K562 (cell line): ENCODE data around the gene RAD52. TPM values are rescaled to one million over a fixed set of nuclear protein-coding genes. Genes with fewer than 3 reads are reported as not detected.

Experiments
- ATAC-seq: fragments of 200-7000 bp; cut with Tn5 transposase; 3 replicates; pipeline ENCODE4 v1.9.1; 2020; ENCODE audit warnings: moderate library complexity
- BruUV-seq: library from RNA; stranded (reverse); fragments of 400-500 nt; replicated peaks from 2 replicates; lab custom pipeline; 2021; lab: Mats Ljungman, UMichigan
- CTCF ChIA-PET: fragments of 300-600 bp; formaldehyde crosslinking; extraction: SDS; loops from one replicate; lab custom pipeline; 2021; ENCODE audit warnings: low intra/inter-chr PET ratio; lab: Yijun Ruan, JAX
- POLR2A ChIA-PET: fragments of 300-600, 350-650 bp; sonication (Branson Sonifier 250); formaldehyde crosslinking; extraction: SDS; loops from one replicate; lab custom pipeline; 2021; ENCODE audit warnings: antibody characterized with exemption, inconsistent platforms; lab: Yijun Ruan, JAX
- DNase-seq, 4 experiments: peaks; one replicate each; pipeline versions ENCODE4 v3.0.0 to v3.0.0-alpha.2; 2011 to 2018; ENCODE audit warnings: low spot score in 3 of 4, mixed read lengths in 3 of 4; ENCODE audit errors: extremely low read depth in 1 of 4
- FAIRE-seq: peaks from 2 replicates; lab custom pipeline; 2011; peaks lifted over from hg19 to GRCh38; lab: Jason Lieb, UNC
- H2AFZ ChIP-seq: 2 replicates; pipeline ENCODE4 v1.6.0; 2011; ENCODE audit warnings: low read depth, low read length, control low read depth, inconsistent platforms
- H3K27ac ChIP-seq: fragments of 200-600 bp; 3 replicates; pipeline ENCODE4 v1.8.0; 2011; ENCODE audit warnings: low read depth, mild to moderate bottlenecking, control low read depth, inconsistent platforms, low read length, moderate library complexity, mixed read lengths; ENCODE audit errors: extremely low read depth
- H3K27me3 ChIP-seq, 2 experiments: fragments of 300-600 bp in 1 of 2; 2 replicates in 1 of 2; 3 replicates in 1 of 2; pipeline versions ENCODE4 v1.6.0 to v1.8.0; 2011; ENCODE audit warnings: inconsistent platforms in 2 of 2, low read length in 2 of 2, mild to moderate bottlenecking in 1 of 2, mixed read lengths in 1 of 2, moderate library complexity in 1 of 2; ENCODE audit not compliant: control insufficient read depth in 2 of 2, insufficient read depth in 2 of 2
- H3K36me3 ChIP-seq: fragments of 300-600 bp; 3 replicates; pipeline ENCODE4 v1.8.0; 2011; ENCODE audit warnings: mild to moderate bottlenecking, low read length, inconsistent platforms; ENCODE audit not compliant: control insufficient read depth, insufficient read depth
- H3K4me1 ChIP-seq, 2 experiments: fragments of 200-600 bp in 1 of 2; replicated peaks in 1 of 2; 2 replicates in 1 of 2; 3 replicates in 1 of 2; pipeline versions ENCODE4 v1.5.1 to v1.8.0; 2011; ENCODE audit warnings: inconsistent platforms in 2 of 2, low read length in 2 of 2, mild to moderate bottlenecking in 1 of 2, mixed read lengths in 1 of 2, moderate library complexity in 1 of 2; ENCODE audit not compliant: control insufficient read depth in 2 of 2, insufficient read depth in 2 of 2
- H3K4me2 ChIP-seq: 2 replicates; pipeline ENCODE4 v1.6.1; 2011; ENCODE audit warnings: low read length, control low read depth, inconsistent platforms, mixed read lengths; ENCODE audit not compliant: insufficient read depth
- H3K4me3 ChIP-seq: fragments of 200-600 bp; sonication (generic), shearing (Covaris generic); 2 replicates; pipeline ENCODE4 v1.5.1; 2016; ENCODE audit warnings: control low read depth, inconsistent platforms
- H3K79me2 ChIP-seq: fragments of 200-600 bp; 3 replicates; pipeline ENCODE4 v1.8.0; 2011; ENCODE audit warnings: low read length, inconsistent platforms; ENCODE audit not compliant: control insufficient read depth, insufficient read depth
- H3K9ac ChIP-seq, 2 experiments: 2 replicates each; pipeline versions ENCODE4 v1.6.0 to v1.6.1; 2011; ENCODE audit warnings: low read depth in 2 of 2, low read length in 2 of 2, control low read depth in 1 of 2, inconsistent platforms in 1 of 2, mild to moderate bottlenecking in 1 of 2, mixed read lengths in 1 of 2; ENCODE audit not compliant: insufficient read depth in 1 of 2
- H3K9me1 ChIP-seq: one replicate; pipeline ENCODE4 v1.6.0; 2011; ENCODE audit warnings: inconsistent platforms, mild to moderate bottlenecking, low read length, moderate library complexity; ENCODE audit not compliant: control insufficient read depth, insufficient read depth
- H3K9me3 ChIP-seq: replicated peaks from 2 replicates; pipeline ENCODE4 v1.5.1; 2011; ENCODE audit warnings: low read depth, low read length, inconsistent platforms; ENCODE audit not compliant: control insufficient read depth, insufficient read depth
- H4K20me1 ChIP-seq: replicated peaks from 2 replicates; pipeline ENCODE4 v1.6.1; 2011; ENCODE audit warnings: low read length, inconsistent platforms, mixed read lengths; ENCODE audit not compliant: control insufficient read depth, insufficient read depth
- BDP1 ChIP-seq: IDR thresholded peaks from 3 replicates; pipeline ENCODE4 v1.6.1; 2011; ENCODE audit not compliant: insufficient read length, insufficient read depth
- HNRNPK ChIP-seq: fragments of 200-400 bp; formaldehyde crosslinking; IDR thresholded peaks from one replicate; pipeline ENCODE4 v1.6.1; 2018; ENCODE audit warnings: mild to moderate bottlenecking, low read depth, low read length; ENCODE audit not compliant: poor library complexity, severe bottlenecking
- HOXB6 ChIP-seq: fragments of 250-450 bp; sonication (Bioruptor Pico); IDR thresholded peaks from 2 replicates; pipeline ENCODE4 v1.5.1; 2022; ENCODE audit warnings: mild to moderate bottlenecking, borderline replicate concordance
- MCM2 ChIP-seq: fragments of 450-650 bp; IDR thresholded peaks from 2 replicates; pipeline ENCODE4 v1.6.1; 2017; ENCODE audit warnings: low read depth, mild to moderate bottlenecking
- NRF1 ChIP-seq, 2 experiments: fragments of 450-650 bp; IDR thresholded peaks in 1 of 2; conservative IDR thresholded peaks in 1 of 2; 2 replicates each; pipeline ENCODE4 v1.6.1; 2014; ENCODE audit warnings: mild to moderate bottlenecking in 2 of 2
- SMAD2 ChIP-seq: fragments of 150-350 bp; IDR thresholded peaks from 2 replicates; pipeline ENCODE4 v1.6.1; 2014; ENCODE audit warnings: low read depth, mild to moderate bottlenecking, low read length
- TAF9B ChIP-seq: fragments of 450-650 bp; IDR thresholded peaks from 2 replicates; pipeline ENCODE4 v1.6.1; 2018; ENCODE audit warnings: mild to moderate bottlenecking; ENCODE audit not compliant: partially characterized antibody
- TBP ChIP-seq: optimal IDR thresholded peaks from 2 replicates; pipeline ENCODE3; 2011; ENCODE audit warnings: low read depth, low read length, improper control_type of control experiment
- XRCC4 ChIP-seq: IDR thresholded peaks from one replicate; pipeline ENCODE4 v1.6.1; 2011; ENCODE audit not compliant: insufficient read depth, insufficient read length; ENCODE audit errors: extremely low read depth
- ZBTB8A ChIP-seq: fragments of 450-650 bp; IDR thresholded peaks from 2 replicates; pipeline ENCODE4 v1.6.1; 2018; ENCODE audit warnings: mild to moderate bottlenecking, moderate library complexity; ENCODE audit not compliant: partially characterized antibody
- ZNF134 ChIP-seq: fragments of 250-450 bp; sonication (Bioruptor Pico); conservative IDR thresholded peaks from 2 replicates; pipeline ENCODE4 v1.4.0; 2020
- ZNF695 ChIP-seq: fragments of 450-650 bp; formaldehyde crosslinking; IDR thresholded peaks from 2 replicates; pipeline ENCODE4 v1.4.0; 2020; ENCODE audit warnings: mild to moderate bottlenecking, moderate library complexity
- WGBS: fragments of 100-300 bp; shearing (Covaris generic); methylation state at CpG from one replicate; pipeline ENCODE4 v1.1.6; 2016; ENCODE audit warnings: low coverage, mixed read lengths; ENCODE audit not compliant: insufficient coverage; ENCODE audit errors: missing lambda C conversion rate; 5-methylcytosine and 5-hydroxymethylcytosine counted together
- in situ Hi-C: fragments of 300-500 bp; cut with MboI; formaldehyde crosslinking; loops from 4 replicates; pipeline ENCODE4 v1.15.0; 2018; ENCODE audit warnings: inconsistent platforms, mixed read lengths
- intact Hi-C: fragments of 100-400 bp; cut with micrococcal nuclease; formaldehyde crosslinking; loops from 2 replicates; pipeline ENCODE4 v1.14.2; 2022
- polyA plus RNA-seq, 8 experiments: library from polyadenylated mRNA; depleted of rRNA in 4 of 8; stranded (reverse) in 5 of 8; unstranded in 3 of 8; fragments of >200 nt; fragmentation: Nextera tagmentation in 2 of 8; fragmentation: Illumina TruSeq in 1 of 8; extraction: Ambion mirVana in 2 of 8; extraction: Trizol in 1 of 8; gene quantifications; 2 replicates each; pipeline versions ENCODE4 v1.2.1 to v1.2.3, GENCODE V29; 2011 to 2014; ENCODE audit warnings: inconsistent platforms in 1 of 8, missing spikeins in 1 of 8
- total RNA-seq, 7 experiments: library from RNA; depleted of rRNA in 6 of 7; stranded (reverse); fragments of >200 nt in 6 of 7; fragmentation: Illumina TruSeq in 2 of 7; extraction: Trizol in 2 of 7; gene quantifications; 2 replicates each; pipeline versions ENCODE4 v1.2.1 to v1.2.3, GENCODE V29; 2011 to 2021; ENCODE audit warnings: low replicate concordance in 1 of 7
- TF ChIP-seq, protein P1 (sequence below): fragments of 450-650 bp; formaldehyde crosslinking; IDR thresholded peaks from 2 replicates; pipeline ENCODE4 v1.4.0; 2020; ENCODE audit warnings: mild to moderate bottlenecking, mixed read lengths
- TF ChIP-seq, protein P2 (sequence below): fragments of 450-650 bp; IDR thresholded peaks from 2 replicates; pipeline ENCODE4 v1.6.1; 2014; ENCODE audit warnings: low read depth, mild to moderate bottlenecking, moderate library complexity, borderline replicate concordance
- TF ChIP-seq, protein P3 (sequence below): sonication (generic); formaldehyde crosslinking; IDR thresholded peaks from 2 replicates; pipeline ENCODE4 v1.8.0; 2023; ENCODE audit warnings: mild to moderate bottlenecking, missing genetic modification reagents

RAD52 gene
- total and polyA plus RNA-seq, 9 of the 15 experiments (the other 6 are each of a cell fraction or from before 2014, with no cell fraction given), result 1.3 to 15.9 (median 9.3) TPM

DNA sequence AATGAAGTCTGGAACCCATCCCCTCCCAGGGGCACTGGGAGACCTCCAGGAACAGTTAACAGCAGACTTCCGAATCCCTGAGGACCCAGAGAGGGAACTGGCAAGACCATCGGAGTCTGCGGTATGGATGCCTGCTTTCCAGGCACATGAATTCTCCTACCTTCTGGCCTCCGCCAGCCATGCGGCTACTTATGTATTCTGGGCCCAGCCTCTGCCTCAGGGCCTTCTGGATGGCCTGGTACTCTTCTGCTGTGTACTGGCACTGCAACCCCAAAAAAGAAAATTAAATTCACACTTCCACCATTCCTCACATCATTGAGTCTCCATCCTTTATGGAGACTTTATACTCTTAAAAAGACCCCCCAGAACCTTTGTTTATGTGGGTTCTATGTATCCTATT lies 18.4 kb downstream of the RAD52 start:
- Histone ChIP-seq H3K27me3 (no peaks in the 10 kb centered on the region), H3K4me3 (no peak overlapping the region), H3K27ac (no peak overlapping the region), H3K9me1 (no peaks in the 10 kb centered on the region), H3K36me3 (peaks cover 38% of the 10 kb centered on the region; the same call in 2 of the 3 replicates), H3K4me1 (no peaks in the 10 kb centered on the region; a peak in 1 of 5 replicates), H2AFZ (no peak overlapping the region), H3K9me3 (no peaks in the 10 kb centered on the region), H4K20me1 (no peaks in the 10 kb centered on the region), H3K79me2 (no peaks in the 10 kb centered on the region), H3K4me2 (no peak overlapping the region), H3K9ac (no peak overlapping the region)
- 93% methylated on average over 3 of the region's 5 CpGs for WGBS
- TF ChIP-seq NRF1 (conservative IDR thresholded peaks at IDR 0.05 in 1 of 2, IDR thresholded peaks at IDR 0.05 in 1 of 2), result no peak
- no peak for TF ChIP-seq TAF9B
- TF ChIP-seq XRCC4, result no peak
- no peak for TF ChIP-seq ZNF134 (CRISPR knock-in tag)
- TF ChIP-seq MCM2, result no peak
- TF ChIP-seq ZNF695 (CRISPR knock-in tag), result no peak
- TF ChIP-seq SMAD2, result no peak
- TF ChIP-seq, protein P1, sequence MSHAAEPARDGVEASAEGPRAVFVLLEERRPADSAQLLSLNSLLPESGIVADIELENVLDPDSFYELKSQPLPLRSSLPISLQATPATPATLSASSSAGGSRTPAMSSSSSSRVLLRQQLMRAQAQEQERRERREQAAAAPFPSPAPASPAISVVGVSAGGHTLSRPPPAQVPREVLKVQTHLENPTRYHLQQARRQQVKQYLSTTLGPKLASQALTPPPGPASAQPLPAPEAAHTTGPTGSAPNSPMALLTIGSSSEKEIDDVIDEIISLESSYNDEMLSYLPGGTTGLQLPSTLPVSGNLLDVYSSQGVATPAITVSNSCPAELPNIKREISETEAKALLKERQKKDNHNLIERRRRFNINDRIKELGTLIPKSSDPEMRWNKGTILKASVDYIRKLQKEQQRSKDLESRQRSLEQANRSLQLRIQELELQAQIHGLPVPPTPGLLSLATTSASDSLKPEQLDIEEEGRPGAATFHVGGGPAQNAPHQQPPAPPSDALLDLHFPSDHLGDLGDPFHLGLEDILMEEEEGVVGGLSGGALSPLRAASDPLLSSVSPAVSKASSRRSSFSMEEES (CRISPR knock-in tag), result no peak
- TF ChIP-seq TBP, result no peak
- TF ChIP-seq, protein P2, sequence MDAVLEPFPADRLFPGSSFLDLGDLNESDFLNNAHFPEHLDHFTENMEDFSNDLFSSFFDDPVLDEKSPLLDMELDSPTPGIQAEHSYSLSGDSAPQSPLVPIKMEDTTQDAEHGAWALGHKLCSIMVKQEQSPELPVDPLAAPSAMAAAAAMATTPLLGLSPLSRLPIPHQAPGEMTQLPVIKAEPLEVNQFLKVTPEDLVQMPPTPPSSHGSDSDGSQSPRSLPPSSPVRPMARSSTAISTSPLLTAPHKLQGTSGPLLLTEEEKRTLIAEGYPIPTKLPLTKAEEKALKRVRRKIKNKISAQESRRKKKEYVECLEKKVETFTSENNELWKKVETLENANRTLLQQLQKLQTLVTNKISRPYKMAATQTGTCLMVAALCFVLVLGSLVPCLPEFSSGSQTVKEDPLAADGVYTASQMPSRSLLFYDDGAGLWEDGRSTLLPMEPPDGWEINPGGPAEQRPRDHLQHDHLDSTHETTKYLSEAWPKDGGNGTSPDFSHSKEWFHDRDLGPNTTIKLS, result no peak
- TF ChIP-seq, protein P3, sequence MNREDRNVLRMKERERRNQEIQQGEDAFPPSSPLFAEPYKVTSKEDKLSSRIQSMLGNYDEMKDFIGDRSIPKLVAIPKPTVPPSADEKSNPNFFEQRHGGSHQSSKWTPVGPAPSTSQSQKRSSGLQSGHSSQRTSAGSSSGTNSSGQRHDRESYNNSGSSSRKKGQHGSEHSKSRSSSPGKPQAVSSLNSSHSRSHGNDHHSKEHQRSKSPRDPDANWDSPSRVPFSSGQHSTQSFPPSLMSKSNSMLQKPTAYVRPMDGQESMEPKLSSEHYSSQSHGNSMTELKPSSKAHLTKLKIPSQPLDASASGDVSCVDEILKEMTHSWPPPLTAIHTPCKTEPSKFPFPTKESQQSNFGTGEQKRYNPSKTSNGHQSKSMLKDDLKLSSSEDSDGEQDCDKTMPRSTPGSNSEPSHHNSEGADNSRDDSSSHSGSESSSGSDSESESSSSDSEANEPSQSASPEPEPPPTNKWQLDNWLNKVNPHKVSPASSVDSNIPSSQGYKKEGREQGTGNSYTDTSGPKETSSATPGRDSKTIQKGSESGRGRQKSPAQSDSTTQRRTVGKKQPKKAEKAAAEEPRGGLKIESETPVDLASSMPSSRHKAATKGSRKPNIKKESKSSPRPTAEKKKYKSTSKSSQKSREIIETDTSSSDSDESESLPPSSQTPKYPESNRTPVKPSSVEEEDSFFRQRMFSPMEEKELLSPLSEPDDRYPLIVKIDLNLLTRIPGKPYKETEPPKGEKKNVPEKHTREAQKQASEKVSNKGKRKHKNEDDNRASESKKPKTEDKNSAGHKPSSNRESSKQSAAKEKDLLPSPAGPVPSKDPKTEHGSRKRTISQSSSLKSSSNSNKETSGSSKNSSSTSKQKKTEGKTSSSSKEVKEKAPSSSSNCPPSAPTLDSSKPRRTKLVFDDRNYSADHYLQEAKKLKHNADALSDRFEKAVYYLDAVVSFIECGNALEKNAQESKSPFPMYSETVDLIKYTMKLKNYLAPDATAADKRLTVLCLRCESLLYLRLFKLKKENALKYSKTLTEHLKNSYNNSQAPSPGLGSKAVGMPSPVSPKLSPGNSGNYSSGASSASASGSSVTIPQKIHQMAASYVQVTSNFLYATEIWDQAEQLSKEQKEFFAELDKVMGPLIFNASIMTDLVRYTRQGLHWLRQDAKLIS, result no peak
- no peak for TF ChIP-seq ZBTB8A
- TF ChIP-seq BDP1, result no peak
- no peak for TF ChIP-seq HNRNPK
- TF ChIP-seq HOXB6, result no peak
- intact Hi-C loops, result no loop called here
- FAIRE-seq (no peak), DNase-seq (no peak), ATAC-seq (no peak)
- POLR2A ChIA-PET, result no interaction called here
- no TSS peak for BruUV-seq
- in situ Hi-C loops, result no loop called here
- CTCF ChIA-PET, result no interaction called here
